Kidney epithelial cell (primary cell): ENCODE measurements around the gene RXFP1. TPM values are rescaled to one million over a fixed set of nuclear protein-coding genes. Genes with fewer than 3 reads are reported as not detected.

Experiments
- DNase-seq: peaks from one replicate; pipeline ENCODE4 v3.0.0-alpha.2; 2010; ENCODE audit warnings: low read depth
- H3K27me3 ChIP-seq: 2 replicates; pipeline ENCODE4 v1.6.0; 2011; ENCODE audit warnings: low read length; ENCODE audit not compliant: control insufficient read depth, insufficient read depth
- H3K36me3 ChIP-seq: 2 replicates; pipeline ENCODE4 v1.5.1; 2011; ENCODE audit warnings: low read length; ENCODE audit not compliant: control insufficient read depth, insufficient read depth
- H3K4me3 ChIP-seq: 2 replicates; pipeline ENCODE4 v1.5.1; 2011; ENCODE audit warnings: low read depth, mild to moderate bottlenecking, control low read depth, low read length
- total RNA-seq: library from RNA; depleted of rRNA; stranded (reverse); fragments of >200 nt; gene quantifications from 2 replicates; pipeline ENCODE4 v1.2.3, GENCODE V29; 2015
- TF ChIP-seq, protein P1 (sequence below): IDR thresholded peaks from 2 replicates; pipeline ENCODE4 v1.5.1; 2011; ENCODE audit warnings: mild to moderate bottlenecking, moderate library complexity, low read length, control low read depth, inconsistent platforms; ENCODE audit not compliant: insufficient read depth, poor library complexity, severe bottlenecking

Gene RXFP1
- total RNA-seq, 1 donor from 2014 or later: not detected

DNA sequence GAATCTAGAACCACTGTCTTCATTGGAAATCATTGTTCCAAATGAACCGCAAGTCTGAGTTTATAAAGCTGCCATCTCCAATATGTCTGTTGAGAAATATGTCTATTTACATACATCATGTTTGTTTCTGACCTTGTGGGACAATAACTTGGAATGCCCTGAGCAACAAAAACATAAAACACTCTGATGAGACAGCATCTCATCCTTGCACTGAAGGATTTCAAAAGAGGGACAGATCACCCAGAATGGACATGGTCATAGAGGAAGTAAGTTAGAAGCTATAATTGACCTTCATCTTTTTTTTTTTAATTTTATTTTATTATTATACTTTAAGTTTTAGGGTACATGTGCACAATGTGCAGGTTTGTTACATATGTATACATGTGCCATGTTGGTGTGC lies 22.5 kb downstream of the RXFP1 start:
- H3K27me3 ChIP-seq: no peaks in the 10 kb centered on the region
- TF ChIP-seq, protein P1, sequence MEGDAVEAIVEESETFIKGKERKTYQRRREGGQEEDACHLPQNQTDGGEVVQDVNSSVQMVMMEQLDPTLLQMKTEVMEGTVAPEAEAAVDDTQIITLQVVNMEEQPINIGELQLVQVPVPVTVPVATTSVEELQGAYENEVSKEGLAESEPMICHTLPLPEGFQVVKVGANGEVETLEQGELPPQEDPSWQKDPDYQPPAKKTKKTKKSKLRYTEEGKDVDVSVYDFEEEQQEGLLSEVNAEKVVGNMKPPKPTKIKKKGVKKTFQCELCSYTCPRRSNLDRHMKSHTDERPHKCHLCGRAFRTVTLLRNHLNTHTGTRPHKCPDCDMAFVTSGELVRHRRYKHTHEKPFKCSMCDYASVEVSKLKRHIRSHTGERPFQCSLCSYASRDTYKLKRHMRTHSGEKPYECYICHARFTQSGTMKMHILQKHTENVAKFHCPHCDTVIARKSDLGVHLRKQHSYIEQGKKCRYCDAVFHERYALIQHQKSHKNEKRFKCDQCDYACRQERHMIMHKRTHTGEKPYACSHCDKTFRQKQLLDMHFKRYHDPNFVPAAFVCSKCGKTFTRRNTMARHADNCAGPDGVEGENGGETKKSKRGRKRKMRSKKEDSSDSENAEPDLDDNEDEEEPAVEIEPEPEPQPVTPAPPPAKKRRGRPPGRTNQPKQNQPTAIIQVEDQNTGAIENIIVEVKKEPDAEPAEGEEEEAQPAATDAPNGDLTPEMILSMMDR: no peak
- H3K4me3 ChIP-seq: no peak overlapping the region
- no peak for DNase-seq
- H3K36me3 ChIP-seq: no peaks in the 10 kb centered on the region

DNA sequence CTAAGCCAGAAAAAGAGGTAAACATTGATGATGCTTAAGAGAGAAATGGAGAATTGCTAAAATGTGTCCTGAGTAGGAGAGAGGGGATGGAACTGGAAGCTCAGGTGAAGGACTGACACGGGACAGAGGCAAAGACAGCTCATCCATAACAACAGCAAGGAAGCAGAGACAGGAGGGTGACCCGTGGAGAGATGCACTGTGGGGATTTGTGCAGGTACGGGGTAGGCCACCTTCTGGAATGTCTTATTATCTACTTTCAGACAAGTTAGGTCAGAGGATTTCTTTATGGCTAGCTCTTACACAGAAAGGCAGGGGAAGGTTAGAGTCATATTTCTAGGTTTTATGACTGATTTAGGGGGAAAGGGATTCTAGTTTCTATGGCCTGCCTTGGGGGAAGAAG lies 31.7 kb downstream of the RXFP1 start:
- Histone ChIP-seq H3K27me3 (no peaks in the 10 kb centered on the region), H3K4me3 (no peak overlapping the region)

DNA sequence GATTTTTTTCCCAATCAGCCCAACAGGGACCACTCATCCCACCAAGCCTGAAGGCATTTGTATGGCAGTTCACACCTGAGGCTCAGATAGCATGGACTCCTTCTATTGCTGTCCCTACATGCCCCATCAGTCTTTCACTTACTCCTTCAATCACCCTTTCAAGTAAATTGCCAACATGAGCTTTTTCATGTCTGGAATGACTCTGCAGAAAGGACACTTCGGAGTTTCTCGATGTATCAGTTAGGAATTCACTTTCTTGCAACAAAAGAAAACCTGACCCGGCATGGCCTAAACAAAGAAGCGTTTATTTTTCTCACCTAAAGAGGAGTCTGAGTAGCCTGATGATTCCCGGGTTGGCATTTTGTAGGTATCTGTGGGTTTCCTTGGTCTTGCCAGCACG lies 38.6 kb downstream of the RXFP1 start:
- Histone ChIP-seq H3K36me3 (no peaks in the 10 kb centered on the region), H3K4me3 (no peak overlapping the region), H3K27me3 (no peaks in the 10 kb centered on the region)
- DNase-seq: no peak
- TF ChIP-seq, protein P1: no peak

More for the DNA sequence above, 31.7 kb downstream of the RXFP1 start:
- H3K36me3 ChIP-seq: no peaks in the 10 kb centered on the region
- DNase-seq: no peak
- TF ChIP-seq, protein P1: no peak

DNA sequence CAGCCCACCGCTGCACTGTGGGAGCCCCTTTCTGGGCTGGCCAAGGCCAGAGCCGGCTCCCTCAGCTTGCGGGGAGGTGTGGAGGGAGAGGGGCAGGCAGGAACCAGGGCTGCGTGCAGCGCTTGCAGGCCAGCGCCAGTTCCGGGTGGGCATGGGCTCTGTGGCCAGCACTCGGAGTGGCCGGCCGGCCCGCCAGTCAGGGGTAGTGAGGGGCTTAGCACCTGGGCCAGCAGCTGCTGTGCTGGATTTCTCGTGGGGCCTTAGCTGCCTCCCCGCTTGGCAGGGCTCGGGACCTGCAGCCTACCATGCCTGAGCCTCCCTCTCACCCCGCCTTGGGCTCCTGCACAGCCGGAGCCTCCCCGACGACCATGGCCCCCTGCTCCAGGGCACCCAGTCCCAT lies 45.2 kb downstream of the RXFP1 start:
- Histone ChIP-seq H3K4me3 (no peak overlapping the region), H3K27me3 (no peaks in the 10 kb centered on the region), H3K36me3 (no peaks in the 10 kb centered on the region)
- TF ChIP-seq, protein P1: no peak
- DNase-seq: no peak

DNA sequence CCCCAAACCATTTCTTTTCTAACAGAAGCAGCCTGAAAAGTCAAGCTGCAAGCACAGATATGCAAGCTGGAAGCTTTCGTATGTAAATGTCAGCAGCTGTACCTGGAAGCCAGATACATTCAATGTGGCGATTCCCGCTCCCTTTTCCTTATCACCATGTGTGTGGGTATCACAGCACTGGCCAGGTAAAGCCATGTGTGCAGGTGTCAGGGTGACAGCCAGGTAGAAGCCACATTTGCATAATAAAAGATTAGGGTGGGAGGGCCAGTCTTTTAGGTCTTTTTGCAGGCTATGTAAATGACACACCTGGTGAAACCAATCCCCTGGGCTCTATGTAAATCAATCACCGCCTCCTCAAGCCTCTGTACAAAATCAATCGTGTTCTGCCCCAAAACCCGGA lies 50.1 kb downstream of the RXFP1 start:
- no peaks in the 10 kb centered on the region for H3K27me3 ChIP-seq
- no peaks in the 10 kb centered on the region for H3K36me3 ChIP-seq
- TF ChIP-seq, protein P1: no peak
- no peak overlapping the region for H3K4me3 ChIP-seq
- DNase-seq: no peak

DNA sequence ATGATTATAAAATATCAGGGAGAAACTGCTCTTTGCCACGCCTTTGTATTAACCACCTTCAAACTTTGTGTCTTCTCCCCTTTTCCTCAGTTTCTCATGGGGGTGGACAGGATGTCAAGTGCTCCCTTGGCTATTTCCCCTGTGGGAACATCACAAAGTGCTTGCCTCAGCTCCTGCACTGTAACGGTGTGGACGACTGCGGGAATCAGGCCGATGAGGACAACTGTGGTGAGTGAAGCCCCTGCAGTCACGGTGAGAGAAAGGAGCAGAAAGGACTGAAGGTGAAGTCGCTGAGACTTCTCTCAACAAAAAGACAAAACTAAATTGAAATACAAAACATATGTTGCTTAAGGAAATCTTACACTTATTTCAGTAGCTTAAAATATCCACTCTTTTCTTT lies 50.9 kb downstream of the RXFP1 start:
- Histone ChIP-seq H3K27me3 (no peaks in the 10 kb centered on the region), H3K4me3 (no peak overlapping the region), H3K36me3 (no peaks in the 10 kb centered on the region)
- no peak for DNase-seq
- TF ChIP-seq, protein P1: no peak
